Activated T-cell treated with anti-CD3 and anti-CD28 coated beads, Interleukin-2, amount 50 U/mL, for 24 hours (primary cell): Measurements from ENCODE around the gene LYAR.

Experiments used
- DNase-seq: peaks from one replicate; pipeline ENCODE4 v3.0.0-alpha.2; 2020
- H3K27ac Mint-ChIP-seq: 2 replicates; pipeline ENCODE4 v1.8.0; 2020; ENCODE audit warnings: mild to moderate bottlenecking, mixed read lengths
- H3K27me3 Mint-ChIP-seq: 2 replicates; pipeline ENCODE4 v1.8.0; 2020; ENCODE audit warnings: mixed read lengths
- H3K36me3 Mint-ChIP-seq: 2 replicates; pipeline ENCODE4 v1.8.0; 2020; ENCODE audit warnings: low read depth, mixed read lengths
- H3K4me1 Mint-ChIP-seq: 2 replicates; pipeline ENCODE4 v1.8.0; 2020; ENCODE audit warnings: low read depth, mixed read lengths
- H3K4me3 Mint-ChIP-seq: 2 replicates; pipeline ENCODE4 v1.8.0; 2020; ENCODE audit warnings: mild to moderate bottlenecking, moderate library complexity, mixed read lengths
- H3K9me3 Mint-ChIP-seq: 2 replicates; pipeline ENCODE4 v1.8.0; 2020; ENCODE audit warnings: mixed read lengths

Gene LYAR

GRCh38 chr4:4323705-4324534 is 34.0 kb upstream of the LYAR start:
- Mint-ChIP-seq H3K27me3 (no peaks in the 10 kb centered on the region), H3K4me1 (no peaks in the 10 kb centered on the region), H3K27ac (no peak overlapping the region), H3K4me3 (no peak overlapping the region), H3K9me3 (no peaks in the 10 kb centered on the region), H3K36me3 (peaks cover 36% of the 10 kb centered on the region)
- DNase-seq, result no peak

DNA sequence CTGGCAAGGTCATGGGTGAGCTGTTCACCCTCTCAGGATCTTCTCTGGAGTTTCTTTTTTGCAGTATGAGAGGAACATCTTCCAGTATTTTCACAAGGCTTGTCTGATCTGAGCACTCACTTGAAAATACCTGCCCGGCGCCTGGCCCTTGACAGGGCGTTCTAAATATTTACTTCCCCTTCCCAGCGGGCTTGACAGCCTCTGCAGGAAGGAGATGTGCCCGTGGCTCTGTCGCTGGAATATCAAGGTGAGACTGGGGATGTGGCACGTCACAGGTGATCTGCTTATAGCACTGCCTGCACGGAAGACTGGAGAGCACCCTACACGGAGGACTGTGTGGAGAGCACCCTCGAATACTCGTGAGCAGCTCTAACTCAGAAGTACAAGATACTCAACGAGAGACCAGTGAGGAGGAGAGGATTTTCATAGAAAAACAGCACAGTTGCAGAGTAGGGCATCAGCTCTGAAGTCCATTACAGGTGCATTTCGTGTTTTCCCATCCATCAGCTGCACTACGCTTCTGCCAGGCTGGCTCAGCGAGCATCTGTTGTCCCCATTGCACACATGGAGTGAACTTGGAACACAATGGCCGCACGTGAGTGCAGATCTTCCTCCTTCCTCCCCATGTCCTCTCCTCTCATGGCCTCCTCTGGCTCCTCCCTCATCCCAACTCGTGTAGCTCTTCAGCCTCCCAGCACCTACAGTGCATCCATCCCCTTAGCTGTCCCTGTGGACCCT is 32.2 kb upstream of the LYAR start:
- DNase-seq, result no peak
- H3K36me3 Mint-ChIP-seq, result peaks cover 46% of the 10 kb centered on the region
- H3K27ac Mint-ChIP-seq, result no peak overlapping the region
- no peaks in the 10 kb centered on the region for H3K9me3 Mint-ChIP-seq
- no peak overlapping the region for H3K4me3 Mint-ChIP-seq
- H3K27me3 Mint-ChIP-seq, result no peaks in the 10 kb centered on the region
- H3K4me1 Mint-ChIP-seq, result no peaks in the 10 kb centered on the region

DNA sequence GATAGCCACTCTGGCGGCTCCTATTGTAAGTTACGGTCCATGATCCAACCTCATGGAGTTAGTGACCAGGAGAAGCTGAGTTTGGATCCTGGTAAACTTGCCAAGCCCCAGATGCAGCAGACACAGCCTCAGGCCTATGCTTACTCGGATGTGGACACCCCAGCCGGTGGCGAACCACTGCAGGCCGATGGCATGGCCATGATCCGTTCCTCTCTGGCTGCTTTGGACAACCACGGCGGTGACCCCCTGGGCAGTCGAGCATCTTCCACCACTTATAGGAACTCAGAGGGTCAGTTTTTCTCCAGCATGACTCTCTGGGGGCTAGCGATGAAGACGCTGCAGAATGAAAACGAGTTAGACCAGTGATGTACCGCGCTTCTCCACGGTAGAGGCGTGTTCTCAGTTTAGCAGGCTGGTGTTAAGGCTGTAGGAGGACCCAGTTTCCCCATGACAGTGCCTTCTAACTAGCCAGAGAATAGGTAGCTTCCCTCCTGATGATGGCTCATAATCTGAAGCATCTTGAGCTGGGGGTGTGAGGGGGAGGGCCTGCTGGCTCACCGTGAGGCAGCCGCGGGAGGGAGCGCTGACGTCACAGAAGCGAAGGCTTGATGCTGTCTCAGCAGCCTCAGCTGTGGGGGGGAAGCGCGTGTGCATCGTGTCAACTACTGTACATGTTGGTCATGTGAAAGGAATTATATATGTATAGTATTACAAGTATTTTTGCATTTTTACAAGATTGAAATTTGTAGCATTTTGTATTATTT is 31.2 kb upstream of the LYAR start:
- Mint-ChIP-seq H3K27me3 (no peaks in the 10 kb centered on the region), H3K27ac (no peak overlapping the region), H3K9me3 (no peaks in the 10 kb centered on the region), H3K4me3 (no peak overlapping the region), H3K4me1 (no peaks in the 10 kb centered on the region), H3K36me3 (peaks cover 56% of the 10 kb centered on the region)
- no peak for DNase-seq

- no peak for DNase-seq
- H3K9me3 Mint-ChIP-seq, result no peaks in the 10 kb centered on the region
- no peak overlapping the region for H3K4me3 Mint-ChIP-seq
- no peaks in the 10 kb centered on the region for H3K27me3 Mint-ChIP-seq
- no peaks in the 10 kb centered on the region for H3K4me1 Mint-ChIP-seq
- H3K27ac Mint-ChIP-seq, result no peak overlapping the region
- peaks cover 62% of the 10 kb centered on the region for H3K36me3 Mint-ChIP-seq
These were observed 30.6 kb upstream of the LYAR start for GRCh38 chr4:4320528-4320927.

DNA sequence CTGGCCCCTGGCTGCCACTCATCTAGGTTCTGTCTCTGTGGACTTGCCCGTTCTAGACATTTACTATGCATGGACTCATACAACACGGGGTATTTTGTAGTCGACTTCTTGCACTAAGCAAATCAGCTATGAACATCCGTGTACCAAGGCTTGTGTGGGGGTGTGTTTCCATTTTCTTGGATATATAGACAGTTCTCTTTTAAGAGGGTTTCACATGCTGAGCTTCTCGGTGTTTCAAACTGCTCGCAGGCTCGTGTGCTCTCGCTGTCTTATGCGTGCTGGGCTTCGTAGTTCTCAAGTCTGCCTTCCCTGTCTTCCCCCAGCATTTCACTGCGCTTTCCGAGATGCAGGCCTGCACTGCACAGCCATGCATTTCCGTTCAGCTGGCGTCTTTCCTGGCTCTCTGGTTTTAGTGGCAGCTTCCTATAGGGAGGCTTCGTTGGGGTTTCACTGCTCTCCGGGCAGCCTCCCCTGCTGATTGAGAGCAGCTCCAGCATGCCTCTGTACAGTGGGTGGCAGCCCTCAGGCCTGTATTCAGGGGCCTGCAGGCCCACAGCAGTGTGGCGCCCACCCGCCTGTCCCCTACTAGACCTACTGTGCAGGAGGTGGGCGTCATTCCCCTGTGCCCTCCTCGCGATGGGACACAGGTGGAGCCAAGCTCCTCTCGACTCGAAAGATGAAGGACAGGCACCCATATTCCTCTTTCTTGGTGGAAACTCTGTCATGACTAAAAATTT is 27.7 kb upstream of the LYAR start:
- no peaks in the 10 kb centered on the region for H3K9me3 Mint-ChIP-seq
- no peaks in the 10 kb centered on the region for H3K27me3 Mint-ChIP-seq
- H3K27ac Mint-ChIP-seq, result no peak overlapping the region

DNA sequence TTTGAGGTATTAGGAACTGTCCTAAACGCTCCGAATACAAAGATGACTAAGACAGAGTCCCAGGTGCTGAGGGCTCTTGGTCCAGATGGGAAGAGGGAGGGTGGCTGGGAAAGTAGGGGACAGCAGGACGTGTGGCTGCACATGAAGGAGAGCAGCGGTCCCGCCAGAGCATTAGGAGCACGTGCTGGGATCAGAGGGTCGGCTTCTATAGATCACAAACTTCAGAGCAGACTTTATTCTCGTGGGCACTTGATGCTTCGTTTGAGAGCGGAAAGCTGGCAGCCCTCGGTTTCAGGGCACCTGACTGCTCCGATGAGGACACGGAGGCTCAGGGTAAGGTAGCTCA is 26.2 kb upstream of the LYAR start:
- Mint-ChIP-seq H3K9me3 (no peaks in the 10 kb centered on the region), H3K4me3 (no peak overlapping the region), H3K27me3 (no peaks in the 10 kb centered on the region), H3K36me3 (peaks cover 79% of the 10 kb centered on the region), H3K27ac (no peak overlapping the region), H3K4me1 (no peaks in the 10 kb centered on the region)
- DNase-seq, result no peak

More for the DNA sequence above, 27.7 kb upstream of the LYAR start:
- no peaks in the 10 kb centered on the region for H3K4me1 Mint-ChIP-seq
- H3K4me3 Mint-ChIP-seq, result no peak overlapping the region
- DNase-seq, result no peak
- H3K36me3 Mint-ChIP-seq, result peaks cover 86% of the 10 kb centered on the region

DNA sequence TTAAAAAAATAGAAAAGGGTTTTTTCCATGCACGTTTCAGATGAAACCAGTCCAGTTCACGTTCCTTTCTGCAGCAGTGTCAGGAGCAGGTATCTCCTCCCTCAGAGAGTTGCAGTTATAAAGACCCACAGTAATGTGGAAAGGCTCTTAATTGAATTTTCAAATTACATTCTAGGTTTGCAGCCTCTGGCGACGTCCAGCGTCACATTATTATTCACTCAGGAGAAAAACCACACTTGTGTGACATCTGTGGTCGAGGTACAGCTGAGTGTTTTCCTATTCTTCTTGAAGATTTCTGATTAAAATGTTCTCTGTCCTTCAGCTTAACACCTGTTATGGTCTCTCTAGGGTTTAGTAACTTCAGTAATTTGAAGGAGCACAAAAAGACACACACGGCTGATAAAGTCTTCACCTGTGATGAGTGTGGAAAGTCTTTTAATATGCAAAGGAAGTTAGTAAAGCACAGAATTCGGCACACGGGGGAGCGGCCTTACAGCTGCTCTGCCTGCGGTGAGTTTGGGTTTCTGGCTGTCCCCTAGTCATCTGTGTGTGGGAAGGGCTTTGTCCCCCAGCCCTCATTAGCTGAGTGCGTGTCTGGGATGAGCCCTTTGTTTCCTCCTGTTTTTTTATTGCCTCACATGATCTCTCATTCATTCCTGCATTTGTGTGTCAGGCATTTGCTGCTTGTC is 25.7 kb upstream of the LYAR start:
- Mint-ChIP-seq H3K27me3 (no peaks in the 10 kb centered on the region), H3K27ac (no peak overlapping the region), H3K4me1 (no peaks in the 10 kb centered on the region), H3K4me3 (no peak overlapping the region), H3K36me3 (peaks cover 74% of the 10 kb centered on the region), H3K9me3 (no peaks in the 10 kb centered on the region)
- DNase-seq, result no peak

DNA sequence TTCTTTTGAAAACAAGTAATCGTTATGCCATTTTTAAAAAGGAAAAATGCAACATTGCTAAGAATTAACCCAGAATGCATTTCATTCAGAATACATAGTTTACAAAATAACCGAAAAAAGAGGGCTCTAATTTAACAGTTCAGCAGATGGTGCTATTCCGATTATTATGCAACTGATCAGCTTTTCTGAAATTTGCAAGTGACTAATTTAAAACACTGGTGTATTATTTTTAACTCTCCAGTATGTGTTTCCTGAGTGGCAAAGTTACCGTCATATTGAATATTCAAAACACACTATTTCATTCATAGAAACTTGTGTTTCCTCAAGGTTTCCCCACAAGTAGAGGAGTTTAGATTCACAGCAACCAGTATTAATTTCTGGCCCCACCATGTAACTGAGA is 21.2 kb upstream of the LYAR start:
- H3K27me3 Mint-ChIP-seq, result no peaks in the 10 kb centered on the region
- H3K4me1 Mint-ChIP-seq, result no peaks in the 10 kb centered on the region
- DNase-seq, result no peak
- no peaks in the 10 kb centered on the region for H3K9me3 Mint-ChIP-seq
- no peak overlapping the region for H3K27ac Mint-ChIP-seq
- H3K36me3 Mint-ChIP-seq, result peaks cover 70% of the 10 kb centered on the region
- no peak overlapping the region for H3K4me3 Mint-ChIP-seq

DNA sequence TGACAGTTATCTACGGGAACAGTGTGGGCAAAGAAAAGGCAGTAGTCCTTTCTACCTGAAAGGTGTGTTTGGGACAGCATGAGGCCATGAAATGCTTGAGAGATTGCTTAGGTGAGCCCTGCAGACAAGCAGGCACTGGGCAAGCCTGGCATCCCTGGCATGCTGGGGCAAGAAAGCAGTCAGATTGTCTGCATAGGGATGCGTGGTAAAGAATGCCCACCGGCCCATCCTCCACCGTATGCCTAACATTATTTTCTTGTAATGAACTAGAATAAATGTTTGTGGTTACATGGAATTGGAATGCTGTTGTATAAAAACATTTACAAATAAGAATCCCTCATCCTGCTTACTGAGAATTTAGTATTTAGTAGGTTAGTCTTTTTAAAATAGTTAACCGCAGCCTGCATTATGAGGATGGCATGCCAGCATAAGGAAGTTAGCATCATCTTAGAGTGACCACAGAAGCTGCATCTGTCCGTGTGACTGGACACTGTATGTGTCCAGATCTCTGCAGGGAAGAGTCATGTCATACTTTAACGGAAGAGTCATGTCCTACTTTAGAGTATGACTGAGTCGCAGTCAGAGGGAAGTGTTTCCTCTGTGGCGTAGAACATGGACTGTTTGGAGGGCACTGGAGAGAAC is 19.0 kb upstream of the LYAR start:
- Mint-ChIP-seq H3K4me3 (no peak overlapping the region), H3K36me3 (peaks cover 63% of the 10 kb centered on the region), H3K9me3 (no peaks in the 10 kb centered on the region), H3K27ac (no peak overlapping the region), H3K27me3 (no peaks in the 10 kb centered on the region), H3K4me1 (peaks cover 7% of the 10 kb centered on the region)
- DNase-seq, result no peak

- Mint-ChIP-seq H3K27me3 (no peaks in the 10 kb centered on the region), H3K36me3 (peaks cover 60% of the 10 kb centered on the region), H3K27ac (no peak overlapping the region), H3K4me1 (peaks cover 7% of the 10 kb centered on the region), H3K9me3 (no peaks in the 10 kb centered on the region), H3K4me3 (no peak overlapping the region)
- no peak for DNase-seq
These were observed 17.0 kb upstream of the LYAR start for GRCh38 chr4:4306920-4307319.

DNA sequence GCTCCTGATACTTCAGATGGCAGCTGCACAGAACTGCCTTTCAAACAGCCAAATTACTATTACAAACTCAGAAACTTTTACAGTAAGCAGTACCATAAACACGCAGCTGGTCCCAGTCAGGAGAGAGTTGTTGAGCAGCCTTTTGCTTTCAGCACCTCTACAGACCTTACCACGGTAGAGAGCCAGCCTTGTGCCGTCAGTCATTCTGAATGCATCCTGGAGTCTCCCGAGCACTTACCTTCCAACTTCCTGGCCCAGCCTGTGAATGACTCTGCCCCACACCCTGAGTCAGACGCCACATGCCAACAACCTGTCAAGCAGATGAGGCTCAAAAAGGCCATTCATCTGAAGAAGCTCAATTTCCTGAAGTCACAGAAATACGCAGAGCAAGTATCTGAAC is 12.5 kb upstream of the LYAR start:
- H3K4me1 Mint-ChIP-seq, result peaks cover 11% of the 10 kb centered on the region
- H3K27ac Mint-ChIP-seq, result no peak overlapping the region
- H3K36me3 Mint-ChIP-seq, result peaks cover 64% of the 10 kb centered on the region
- no peaks in the 10 kb centered on the region for H3K27me3 Mint-ChIP-seq
- no peak overlapping the region for H3K4me3 Mint-ChIP-seq
- H3K9me3 Mint-ChIP-seq, result no peaks in the 10 kb centered on the region
- DNase-seq, result no peak

- peaks cover 60% of the 10 kb centered on the region for H3K36me3 Mint-ChIP-seq
- H3K27me3 Mint-ChIP-seq, result no peaks in the 10 kb centered on the region
- H3K4me1 Mint-ChIP-seq, result peaks cover 11% of the 10 kb centered on the region
- H3K27ac Mint-ChIP-seq, result no peak overlapping the region
- H3K4me3 Mint-ChIP-seq, result no peak overlapping the region
- no peaks in the 10 kb centered on the region for H3K9me3 Mint-ChIP-seq
- no peak for DNase-seq
These were observed 12.0 kb upstream of the LYAR start for GRCh38 chr4:4302001-4302400.

- Mint-ChIP-seq H3K27ac (no peak overlapping the region), H3K4me1 (peaks cover 18% of the 10 kb centered on the region)
- no peak for DNase-seq
These were observed 9.1 kb upstream of the LYAR start for GRCh38 chr4:4299006-4299405.

More at GRCh38 chr4:4299006-4299405, 9.1 kb upstream of the LYAR start:
- H3K36me3 Mint-ChIP-seq, result peaks cover 49% of the 10 kb centered on the region
- no peak overlapping the region for H3K4me3 Mint-ChIP-seq
- H3K27me3 Mint-ChIP-seq, result no peaks in the 10 kb centered on the region
- H3K9me3 Mint-ChIP-seq, result no peaks in the 10 kb centered on the region
